WTC11 (cell line): ENCODE measurements around the gene SUSD4. TPM values are rescaled to one million over a fixed set of nuclear protein-coding genes. Genes with fewer than 3 reads are reported as not detected.

ENCODE experiments used
- ATAC-seq: fragments of 200-7000 bp; cut with Tn5 transposase; 2 replicates; pipeline ENCODE4 v1.10.0; 2021; ENCODE audit warnings: mild to moderate bottlenecking, moderate library complexity
- CTCF ChIA-PET: fragments of 300-600 bp; sonication (Branson Sonifier 250); formaldehyde crosslinking; loops from one replicate; lab custom pipeline; 2021; ENCODE audit warnings: antibody characterized with exemption; lab: Charles Lee
- POLR2A ChIA-PET: fragments of 350-600 bp; sonication (Branson Sonifier 250); formaldehyde crosslinking; loops from one replicate; lab custom pipeline; 2021; ENCODE audit warnings: antibody characterized with exemption; lab: Charles Lee
- DNase-seq: peaks from one replicate; pipeline ENCODE4 v3.0.0; 2021; ENCODE audit warnings: low spot score
- H3K27ac Mint-ChIP-seq: 2 replicates; pipeline ENCODE4 v1.8.0; 2021; ENCODE audit warnings: mixed read lengths
- H3K27me3 Mint-ChIP-seq: 2 replicates; pipeline ENCODE4 v1.8.0; 2021; ENCODE audit warnings: low read depth, mild to moderate bottlenecking, moderate library complexity, mixed read lengths
- H3K36me3 Mint-ChIP-seq: 2 replicates; pipeline ENCODE4 v1.8.0; 2021; ENCODE audit warnings: mixed read lengths
- H3K4me1 Mint-ChIP-seq: 2 replicates; pipeline ENCODE4 v1.8.0; 2022; ENCODE audit warnings: mixed read lengths
- H3K4me3 Mint-ChIP-seq: 2 replicates; pipeline ENCODE4 v1.8.0; 2021; ENCODE audit warnings: mild to moderate bottlenecking, moderate library complexity, mixed read lengths
- H3K9me3 Mint-ChIP-seq: 2 replicates; pipeline ENCODE4 v1.8.0; 2021; ENCODE audit warnings: mixed read lengths
- CTCF ChIP-seq: fragments of 200-600 bp; IDR thresholded peaks from 2 replicates; pipeline ENCODE4 v1.8.0; 2022; ENCODE audit warnings: antibody characterized with exemption
- E2F1 ChIP-seq: sonication (generic); formaldehyde crosslinking; IDR thresholded peaks from 2 replicates; pipeline ENCODE4 v1.8.0; 2022; ENCODE audit warnings: mild to moderate bottlenecking, missing genetic modification reagents
- FOXJ3 ChIP-seq: sonication (generic); formaldehyde crosslinking; IDR thresholded peaks from 2 replicates; pipeline ENCODE4 v1.9.0; 2021; ENCODE audit warnings: missing genetic modification reagents, mild to moderate bottlenecking, borderline replicate concordance
- HMGXB4 ChIP-seq: sonication (generic); formaldehyde crosslinking; IDR thresholded peaks from 2 replicates; pipeline ENCODE4 v1.8.1; 2023; ENCODE audit warnings: mild to moderate bottlenecking, moderate library complexity, missing genetic modification reagents
- JUN ChIP-seq: sonication (generic); formaldehyde crosslinking; IDR thresholded peaks from 2 replicates; pipeline ENCODE4 v1.8.0; 2023; ENCODE audit warnings: mild to moderate bottlenecking, missing genetic modification reagents
- NFE2L1 ChIP-seq: sonication (generic); formaldehyde crosslinking; IDR thresholded peaks from 2 replicates; pipeline ENCODE4 v1.8.1; 2023; ENCODE audit warnings: missing genetic modification reagents
- OVOL2 ChIP-seq: fragments of 250-450 bp; sonication (Bioruptor Pico); IDR thresholded peaks from 2 replicates; pipeline ENCODE4 v1.9.0; 2021; ENCODE audit warnings: mild to moderate bottlenecking, borderline replicate concordance
- RELA ChIP-seq: sonication (generic); formaldehyde crosslinking; IDR thresholded peaks from 2 replicates; pipeline ENCODE4 v1.8.1; 2022; ENCODE audit warnings: missing genetic modification reagents, mild to moderate bottlenecking, borderline replicate concordance
- SOX15 ChIP-seq: fragments of 250-450 bp; sonication (Bioruptor Pico); IDR thresholded peaks from 2 replicates; pipeline ENCODE4 v1.9.0; 2021; ENCODE audit warnings: mild to moderate bottlenecking
- STAT6 ChIP-seq: sonication (generic); formaldehyde crosslinking; conservative IDR thresholded peaks from 2 replicates; pipeline ENCODE4 v1.8.1; 2023; ENCODE audit warnings: mild to moderate bottlenecking, low read depth, missing genetic modification reagents, moderate library complexity
- USF2 ChIP-seq: sonication (generic); formaldehyde crosslinking; IDR thresholded peaks from 2 replicates; pipeline ENCODE4 v1.8.1; 2023; ENCODE audit warnings: mild to moderate bottlenecking, missing genetic modification reagents, moderate library complexity
- ZBTB21 ChIP-seq: sonication (generic); formaldehyde crosslinking; IDR thresholded peaks from 2 replicates; pipeline ENCODE4 v1.8.1; 2023; ENCODE audit warnings: mild to moderate bottlenecking, missing genetic modification reagents, borderline replicate concordance
- ZNF317 ChIP-seq: sonication (generic); formaldehyde crosslinking; IDR thresholded peaks from 2 replicates; pipeline ENCODE4 v1.8.1; 2023; ENCODE audit warnings: low read depth, mild to moderate bottlenecking, moderate library complexity, missing genetic modification reagents, borderline replicate concordance
- ZNF423 ChIP-seq: fragments of 250-450 bp; sonication (Bioruptor Pico); IDR thresholded peaks from 2 replicates; pipeline ENCODE4 v2.1.2; 2022; ENCODE audit warnings: mild to moderate bottlenecking, moderate library complexity
- ZNF512 ChIP-seq: sonication (generic); formaldehyde crosslinking; IDR thresholded peaks from 2 replicates; pipeline ENCODE4 v1.8.1; 2022; ENCODE audit warnings: missing genetic modification reagents, borderline replicate concordance
- ZNF532 ChIP-seq: fragments of 250-450 bp; sonication (Bioruptor Pico); IDR thresholded peaks from 2 replicates; pipeline ENCODE4 v1.9.0; 2021; ENCODE audit warnings: mild to moderate bottlenecking, borderline replicate concordance
- total RNA-seq: library from RNA; stranded (reverse); gene quantifications from 3 replicates; pipeline ENCODE4 v1.2.3, GENCODE V29; 2021

The SUSD4 gene
- total RNA-seq, 1 experiment from 2014 or later, result 1.8 TPM

GRCh38 chr1:223186800-223187199 lies 177.2 kb downstream of the SUSD4 start (continued):
- TF ChIP-seq ZNF532 (CRISPR knock-in tag) (no peak), CTCF (no peak), NFE2L1 (CRISPR knock-in tag) (no peak), OVOL2 (CRISPR knock-in tag) (no peak), USF2 (CRISPR knock-in tag) (no peak)

GRCh38 chr1:223183268-223183862 lies 180.6 kb downstream of the SUSD4 start:
- peaks cover 3% of the 10 kb centered on the region for H3K9me3 Mint-ChIP-seq
- no peak for ATAC-seq
- ChIA-PET CTCF (no interaction called here), POLR2A (no interaction called here)
- H3K4me1 Mint-ChIP-seq, result peaks cover 14% of the 10 kb centered on the region
- H3K4me3 Mint-ChIP-seq, result no peak overlapping the region
- H3K27ac Mint-ChIP-seq, result no peak overlapping the region
- peaks cover 2% of the 10 kb centered on the region; the same call in 1 of the 2 replicates for H3K36me3 Mint-ChIP-seq
- H3K27me3 Mint-ChIP-seq, result peaks cover 64% of the 10 kb centered on the region
- DNase-seq, result no peak
- TF ChIP-seq STAT6 (no peak), ZNF423 (CRISPR knock-in tag) (no peak), HMGXB4 (CRISPR knock-in tag) (no peak), RELA (CRISPR knock-in tag) (no peak), ZNF532 (CRISPR knock-in tag) (no peak), FOXJ3 (CRISPR knock-in tag) (no peak), ZNF317 (CRISPR knock-in tag) (no peak), JUN (CRISPR knock-in tag) (no peak), E2F1 (no peak), ZNF512 (CRISPR knock-in tag) (no peak), SOX15 (CRISPR knock-in tag) (no peak), ZBTB21 (CRISPR knock-in tag) (no peak)
